HG02973 (cell line): ENCODE measurements around the gene TMEM132A.

Source experiments
- ATAC-seq: cut with Tn5 transposase; IDR thresholded peaks from one replicate; pipeline ENCODE4 v1.9.1; 2021; ENCODE audit warnings: moderate library complexity; ENCODE audit not compliant: unreplicated experiment

TMEM132A gene, protein sequence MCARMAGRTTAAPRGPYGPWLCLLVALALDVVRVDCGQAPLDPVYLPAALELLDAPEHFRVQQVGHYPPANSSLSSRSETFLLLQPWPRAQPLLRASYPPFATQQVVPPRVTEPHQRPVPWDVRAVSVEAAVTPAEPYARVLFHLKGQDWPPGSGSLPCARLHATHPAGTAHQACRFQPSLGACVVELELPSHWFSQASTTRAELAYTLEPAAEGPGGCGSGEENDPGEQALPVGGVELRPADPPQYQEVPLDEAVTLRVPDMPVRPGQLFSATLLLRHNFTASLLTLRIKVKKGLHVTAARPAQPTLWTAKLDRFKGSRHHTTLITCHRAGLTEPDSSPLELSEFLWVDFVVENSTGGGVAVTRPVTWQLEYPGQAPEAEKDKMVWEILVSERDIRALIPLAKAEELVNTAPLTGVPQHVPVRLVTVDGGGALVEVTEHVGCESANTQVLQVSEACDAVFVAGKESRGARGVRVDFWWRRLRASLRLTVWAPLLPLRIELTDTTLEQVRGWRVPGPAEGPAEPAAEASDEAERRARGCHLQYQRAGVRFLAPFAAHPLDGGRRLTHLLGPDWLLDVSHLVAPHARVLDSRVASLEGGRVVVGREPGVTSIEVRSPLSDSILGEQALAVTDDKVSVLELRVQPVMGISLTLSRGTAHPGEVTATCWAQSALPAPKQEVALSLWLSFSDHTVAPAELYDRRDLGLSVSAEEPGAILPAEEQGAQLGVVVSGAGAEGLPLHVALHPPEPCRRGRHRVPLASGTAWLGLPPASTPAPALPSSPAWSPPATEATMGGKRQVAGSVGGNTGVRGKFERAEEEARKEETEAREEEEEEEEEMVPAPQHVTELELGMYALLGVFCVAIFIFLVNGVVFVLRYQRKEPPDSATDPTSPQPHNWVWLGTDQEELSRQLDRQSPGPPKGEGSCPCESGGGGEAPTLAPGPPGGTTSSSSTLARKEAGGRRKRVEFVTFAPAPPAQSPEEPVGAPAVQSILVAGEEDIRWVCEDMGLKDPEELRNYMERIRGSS

DNA sequence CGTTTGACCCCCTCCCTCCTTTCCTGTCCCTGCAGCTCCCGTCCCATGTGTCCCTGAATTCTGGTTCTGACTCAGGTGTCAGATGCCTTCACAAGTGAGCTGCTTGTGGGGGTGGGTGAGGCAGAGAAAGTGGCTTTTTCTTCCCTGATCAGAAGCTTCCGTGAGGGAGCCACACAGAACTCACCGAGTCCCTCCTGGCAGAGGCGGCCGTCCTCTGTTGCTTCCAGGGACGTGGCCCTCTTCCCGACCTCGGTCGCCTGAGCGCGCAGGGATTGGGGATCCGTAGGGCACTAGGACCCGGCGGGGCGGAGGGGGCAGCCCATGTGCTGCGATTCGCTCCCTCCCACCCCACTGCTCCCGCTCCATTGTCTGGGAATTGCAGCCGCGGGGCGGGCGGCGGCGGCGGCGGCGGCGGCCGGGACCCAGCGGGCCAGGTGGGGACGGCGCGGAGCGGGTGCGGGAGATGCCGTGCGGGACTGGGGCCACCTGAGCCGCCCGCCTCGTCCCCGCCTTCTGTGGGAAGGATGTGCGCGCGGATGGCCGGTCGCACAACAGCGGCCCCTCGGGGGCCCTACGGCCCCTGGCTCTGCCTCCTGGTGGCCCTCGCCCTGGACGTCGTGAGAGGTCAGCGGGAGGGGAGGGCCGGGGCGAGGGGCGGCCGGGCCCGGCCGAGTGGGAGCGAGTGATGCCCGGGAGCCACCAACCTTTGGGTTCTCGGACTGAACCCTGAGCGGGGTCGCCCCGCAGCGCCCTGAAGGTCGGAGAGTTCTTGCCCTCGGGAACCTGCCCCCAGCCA lies at the start of gene TMEM132A:
TMEM132A (plus strand) TSS at position 351 of the 796 bp plus-strand sequence; CDS start at position 525, 174 bp downstream.
- no peak for ATAC-seq

DNA sequence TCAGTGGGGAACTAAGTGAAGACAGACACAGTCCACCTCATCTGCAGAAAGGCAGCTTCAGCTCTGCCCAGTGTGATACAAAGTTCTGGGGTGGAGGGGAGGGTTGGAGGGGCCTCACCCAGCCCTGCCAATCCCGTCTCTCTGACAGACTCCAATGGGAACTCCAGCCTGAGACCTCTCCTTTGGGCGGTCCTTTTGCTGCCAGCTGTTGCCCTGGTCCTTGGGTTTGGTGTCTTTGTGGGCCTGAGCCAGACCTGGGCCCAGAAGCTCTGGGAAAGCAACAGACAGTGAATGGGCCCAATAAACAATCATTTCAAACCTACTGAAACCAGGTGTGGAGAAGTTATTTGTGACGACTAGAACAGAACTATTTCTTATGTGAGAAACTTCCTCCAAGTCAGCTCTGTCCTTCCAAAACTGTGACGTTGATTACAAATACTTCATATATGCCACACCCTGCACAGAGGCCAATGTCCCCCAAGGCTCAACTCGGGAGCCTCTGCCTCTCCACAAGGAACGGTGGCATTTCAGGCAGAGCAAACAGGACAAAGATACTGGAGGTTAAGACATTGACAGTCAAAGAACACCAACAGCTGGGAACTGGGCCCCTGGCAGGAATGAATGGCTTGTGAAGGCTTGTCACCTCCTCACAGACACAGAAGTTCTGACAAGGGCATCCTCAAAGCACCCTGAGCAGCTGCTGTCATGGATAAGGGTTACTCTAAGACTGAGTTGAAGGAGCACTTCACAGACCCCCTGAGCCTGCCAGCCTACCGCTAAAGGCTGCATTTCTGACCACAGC lies 48.7 kb upstream of the TMEM132A start:
- no peak for ATAC-seq

DNA sequence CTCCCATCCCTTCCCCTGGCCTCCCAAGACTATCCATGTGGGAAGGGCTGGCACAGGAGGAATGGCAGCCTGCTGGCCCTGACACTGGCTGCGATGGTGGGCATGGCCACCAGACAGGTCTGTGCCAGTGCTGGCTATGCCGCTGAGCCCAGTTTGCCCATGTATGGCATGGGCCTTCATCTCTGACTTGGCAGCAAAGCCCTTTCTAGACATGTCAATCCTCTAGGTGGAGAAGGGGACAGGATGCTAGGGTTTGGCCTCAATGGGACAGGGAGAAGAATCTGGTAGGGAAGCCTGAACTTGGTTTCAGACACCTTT lies 48.1 kb upstream of the TMEM132A start:
- no peak for ATAC-seq

DNA sequence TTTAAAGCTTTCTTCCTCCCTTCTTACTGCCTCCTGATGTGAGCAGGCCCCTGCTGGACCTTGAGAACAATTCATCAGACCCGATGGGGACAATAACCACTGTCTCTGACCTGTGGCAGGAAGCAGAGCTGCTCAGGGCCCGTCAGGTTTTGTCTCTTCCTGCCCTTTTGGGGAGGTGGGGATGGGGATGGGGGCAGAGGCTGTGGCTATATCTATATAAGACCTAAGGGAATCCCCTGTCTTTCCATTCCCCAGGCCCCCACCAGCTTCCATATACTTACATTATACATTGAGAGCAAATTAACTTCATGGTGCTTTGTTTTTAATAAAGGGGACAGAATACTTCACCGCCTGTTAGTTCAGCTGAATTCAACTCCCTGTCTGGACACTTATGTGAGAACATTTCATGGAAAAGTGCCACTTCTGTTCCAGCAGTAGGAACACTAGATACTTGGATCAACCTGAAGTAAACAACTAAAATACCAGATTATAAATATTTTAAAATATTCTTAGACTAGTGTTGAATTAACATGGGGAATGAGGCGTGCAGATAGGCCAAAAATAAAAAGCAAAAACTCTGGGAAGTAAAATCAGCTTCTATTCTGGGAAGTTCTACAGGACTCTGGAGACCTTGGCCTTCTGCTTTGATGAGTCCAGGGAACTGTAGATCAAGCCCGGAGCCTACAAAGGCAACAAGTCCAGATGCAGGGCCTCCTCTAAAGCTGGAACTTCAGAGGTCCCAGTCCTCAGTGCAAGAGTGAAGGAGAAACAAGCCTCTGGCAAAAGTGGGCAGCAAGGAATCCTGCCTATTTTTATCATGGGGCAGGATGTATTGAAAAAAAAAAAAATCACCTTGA lies 45.8 kb upstream of the TMEM132A start:
- ATAC-seq = no peak

DNA sequence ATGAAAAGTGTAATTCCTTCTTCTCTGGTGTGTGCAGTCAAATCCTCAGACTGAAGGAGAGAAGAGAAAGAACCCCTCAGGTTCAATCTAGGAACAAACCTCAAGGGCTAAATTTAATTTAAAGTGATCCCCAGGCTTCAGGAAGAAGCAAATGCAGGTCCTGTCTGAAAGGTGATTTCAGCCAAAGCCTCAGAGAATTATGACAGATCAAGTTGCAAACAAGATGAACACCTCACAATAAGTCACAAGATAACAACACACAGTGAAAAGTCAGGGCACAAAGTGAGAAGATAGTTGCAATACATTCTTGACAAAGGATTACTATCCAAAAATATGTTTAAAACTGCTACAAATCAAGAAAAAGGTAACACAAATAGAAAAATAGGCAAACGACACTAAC lies 45.2 kb upstream of the TMEM132A start:
- no peak for ATAC-seq

DNA sequence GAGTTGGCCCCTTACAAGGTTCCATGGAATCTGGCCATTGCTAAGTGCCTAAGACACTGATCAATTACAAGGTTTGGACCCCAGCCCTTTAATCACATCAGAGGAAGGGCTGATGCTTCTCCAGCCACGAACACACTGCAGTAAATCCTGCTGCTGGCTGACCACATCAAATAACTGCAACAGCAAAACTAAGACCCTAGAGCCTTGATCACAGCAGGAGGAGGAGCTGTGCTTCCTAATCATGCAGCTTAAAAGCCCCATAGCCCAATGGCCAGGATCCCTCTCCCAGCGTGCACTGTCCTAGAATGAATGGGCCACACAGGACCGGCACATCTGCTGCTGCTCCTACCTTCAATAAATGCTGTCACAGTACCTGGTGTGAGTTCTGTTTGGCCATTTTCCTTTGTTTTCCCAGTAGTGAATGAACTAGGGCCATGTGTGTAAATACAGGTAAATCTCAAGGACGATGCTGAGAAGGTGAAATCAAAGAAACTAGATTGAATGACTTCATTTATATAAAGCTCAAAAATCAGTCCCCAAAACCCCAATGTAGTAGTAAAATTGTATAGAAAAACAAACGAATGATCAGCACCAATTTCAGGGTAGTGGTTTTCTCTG lies 44.2 kb upstream of the TMEM132A start:
- ATAC-seq = no peak

DNA sequence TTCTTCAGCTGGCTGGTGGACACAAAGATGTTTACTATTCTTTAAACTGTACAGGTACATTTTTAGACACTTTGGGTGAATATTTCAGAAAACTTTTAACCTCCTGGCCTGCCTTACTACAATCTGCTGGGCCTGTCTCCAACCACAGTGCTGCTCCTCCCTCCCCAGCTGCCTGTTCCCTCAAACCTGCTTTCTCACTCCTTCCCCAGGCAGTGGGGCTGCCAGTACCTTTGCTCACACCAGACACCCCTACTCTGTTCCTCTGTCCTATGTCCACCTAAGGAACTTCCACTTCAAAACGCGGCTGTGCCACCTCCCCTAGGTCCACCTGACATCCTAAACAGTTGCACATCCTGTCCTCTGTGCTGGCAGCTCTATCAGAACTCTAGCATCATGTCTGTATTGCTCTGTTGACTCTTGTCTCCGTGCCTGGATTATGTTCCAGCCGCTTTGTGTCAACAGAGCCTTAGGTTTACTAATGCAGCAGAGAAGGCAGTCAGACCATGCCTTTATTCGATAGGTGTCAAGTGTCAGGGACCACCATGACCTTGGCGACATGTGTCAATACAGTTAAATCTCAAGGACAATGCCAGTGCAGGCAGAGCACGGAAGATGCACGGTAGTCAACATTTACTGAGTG lies 43.5 kb upstream of the TMEM132A start:
- ATAC-seq = no peak

DNA sequence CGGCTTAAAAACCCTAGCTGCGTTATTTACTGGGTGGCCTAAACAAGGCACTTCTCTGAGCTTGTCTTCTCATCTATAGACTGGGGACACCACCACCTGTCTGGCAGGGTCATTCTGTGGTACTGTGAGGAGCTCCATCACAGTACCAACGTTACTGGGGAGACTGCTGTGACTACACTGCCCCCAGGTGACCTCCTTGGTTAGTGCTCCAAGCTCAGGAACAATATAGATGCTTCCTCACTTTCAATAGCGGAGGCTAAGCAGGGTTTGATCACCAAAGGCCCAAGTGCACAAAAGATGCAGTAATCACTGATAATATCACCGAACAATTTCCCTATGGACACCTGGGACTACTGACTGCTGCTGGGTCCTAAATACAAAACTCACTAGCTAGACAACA lies 36.7 kb upstream of the TMEM132A start:
- ATAC-seq = no peak

DNA sequence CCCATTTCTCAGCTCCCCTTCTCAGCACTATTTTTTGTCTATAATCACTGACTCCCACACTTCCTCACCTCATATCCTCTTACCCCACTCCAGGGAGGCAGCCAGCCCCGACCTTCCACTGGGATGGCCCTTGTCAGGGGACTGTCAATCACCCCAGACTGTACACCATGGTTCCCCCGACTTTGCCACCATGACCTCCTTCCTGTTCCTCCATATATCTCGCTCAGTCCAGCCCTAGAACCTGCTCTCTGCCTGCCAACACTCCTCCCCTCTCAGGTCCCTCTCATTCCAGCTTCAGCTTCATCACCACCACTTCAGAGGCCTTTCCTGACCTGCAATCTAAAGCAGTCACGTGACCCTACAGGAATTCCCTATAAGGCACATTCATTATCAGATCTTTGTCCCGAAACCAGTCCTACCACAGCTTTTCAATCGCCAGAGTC lies 34.4 kb upstream of the TMEM132A start:
- no peak for ATAC-seq

DNA sequence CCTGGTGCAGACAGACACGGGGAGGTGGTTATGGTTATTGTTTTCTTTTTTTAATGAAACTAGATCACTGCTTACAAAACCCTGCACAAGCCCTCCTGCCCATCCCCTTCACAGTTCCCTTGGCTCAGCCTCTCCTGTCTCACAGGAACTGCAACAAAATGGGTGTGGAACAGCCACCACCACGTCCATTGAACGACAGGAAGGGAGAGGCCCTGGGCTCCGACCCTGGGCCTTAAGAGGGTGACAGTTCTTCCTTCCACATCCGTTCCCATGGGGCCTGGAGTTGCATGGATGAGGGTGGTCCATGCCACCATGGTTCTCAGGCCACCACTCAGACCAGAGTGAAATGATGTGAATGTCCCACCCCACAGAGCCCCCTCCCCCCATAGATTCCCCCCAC lies 33.6 kb upstream of the TMEM132A start:
- no peak for ATAC-seq

DNA sequence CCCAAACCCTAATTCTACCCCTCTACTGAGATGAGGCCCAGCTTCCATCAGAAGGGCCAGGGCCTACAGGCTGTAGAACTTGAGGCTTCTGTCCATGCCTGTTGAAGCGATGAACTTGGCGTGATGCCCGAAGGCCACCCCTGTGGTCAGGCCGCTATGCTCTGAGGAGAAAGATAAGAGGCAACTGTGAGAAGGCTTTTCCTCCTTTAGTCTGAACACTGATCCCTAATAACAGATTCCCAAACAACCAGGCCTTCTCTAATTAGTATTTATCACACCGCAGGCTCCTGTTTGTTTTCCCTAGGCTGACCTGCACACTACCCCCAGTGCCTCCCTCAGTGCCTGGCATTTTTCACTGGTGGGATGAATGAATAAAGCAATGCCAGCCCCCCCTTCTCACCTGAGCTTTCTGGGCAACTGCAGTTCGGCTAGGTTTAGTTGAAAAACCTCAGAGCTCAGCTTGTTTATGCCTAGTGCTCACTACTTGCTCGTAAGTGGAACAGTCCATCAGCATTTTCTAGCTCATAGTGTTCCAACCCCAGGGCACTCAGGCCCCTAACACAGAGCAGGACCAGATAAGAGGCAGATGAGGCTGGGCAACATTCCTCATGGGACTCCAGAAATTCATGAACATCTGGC lies 33.0 kb upstream of the TMEM132A start:
- no peak for ATAC-seq

DNA sequence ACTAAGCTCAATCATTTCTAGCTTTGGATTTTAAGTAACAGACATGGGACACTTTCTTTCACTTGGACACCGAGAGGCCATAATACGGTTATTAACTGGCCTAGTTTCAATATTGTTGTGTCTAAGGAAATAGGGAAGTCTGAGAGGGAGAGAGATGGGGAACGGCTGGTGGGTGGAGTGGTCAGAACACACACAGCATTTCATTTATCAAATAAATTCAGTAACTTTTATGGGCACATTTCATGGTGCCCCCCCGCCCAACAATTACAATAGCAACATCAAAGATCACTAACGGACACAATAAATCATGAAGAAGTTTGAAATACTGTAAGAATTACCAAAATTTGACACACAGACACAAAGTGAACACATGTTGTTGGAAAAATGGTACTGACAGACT lies 28.6 kb upstream of the TMEM132A start:
- ATAC-seq = no peak

DNA sequence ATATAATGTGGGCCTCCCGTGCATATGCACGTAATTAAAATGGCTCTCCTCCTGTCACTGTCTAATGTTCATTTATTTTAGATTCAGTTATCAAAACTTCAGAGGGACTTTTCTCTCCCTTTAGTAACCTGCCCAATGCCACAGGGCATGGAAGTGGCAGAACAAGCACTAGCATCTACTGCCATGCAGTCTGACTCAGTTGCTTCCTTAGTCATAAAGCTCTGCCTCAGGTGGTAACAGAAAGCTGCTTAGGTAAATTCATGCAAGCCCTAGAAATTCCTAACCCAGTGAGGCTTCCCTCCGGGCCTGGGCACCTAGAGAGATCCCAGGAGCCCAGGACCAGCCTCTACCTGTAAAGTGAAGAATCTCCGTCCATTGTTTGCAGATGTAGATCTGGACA lies 26.8 kb upstream of the TMEM132A start:
- ATAC-seq = no peak

DNA sequence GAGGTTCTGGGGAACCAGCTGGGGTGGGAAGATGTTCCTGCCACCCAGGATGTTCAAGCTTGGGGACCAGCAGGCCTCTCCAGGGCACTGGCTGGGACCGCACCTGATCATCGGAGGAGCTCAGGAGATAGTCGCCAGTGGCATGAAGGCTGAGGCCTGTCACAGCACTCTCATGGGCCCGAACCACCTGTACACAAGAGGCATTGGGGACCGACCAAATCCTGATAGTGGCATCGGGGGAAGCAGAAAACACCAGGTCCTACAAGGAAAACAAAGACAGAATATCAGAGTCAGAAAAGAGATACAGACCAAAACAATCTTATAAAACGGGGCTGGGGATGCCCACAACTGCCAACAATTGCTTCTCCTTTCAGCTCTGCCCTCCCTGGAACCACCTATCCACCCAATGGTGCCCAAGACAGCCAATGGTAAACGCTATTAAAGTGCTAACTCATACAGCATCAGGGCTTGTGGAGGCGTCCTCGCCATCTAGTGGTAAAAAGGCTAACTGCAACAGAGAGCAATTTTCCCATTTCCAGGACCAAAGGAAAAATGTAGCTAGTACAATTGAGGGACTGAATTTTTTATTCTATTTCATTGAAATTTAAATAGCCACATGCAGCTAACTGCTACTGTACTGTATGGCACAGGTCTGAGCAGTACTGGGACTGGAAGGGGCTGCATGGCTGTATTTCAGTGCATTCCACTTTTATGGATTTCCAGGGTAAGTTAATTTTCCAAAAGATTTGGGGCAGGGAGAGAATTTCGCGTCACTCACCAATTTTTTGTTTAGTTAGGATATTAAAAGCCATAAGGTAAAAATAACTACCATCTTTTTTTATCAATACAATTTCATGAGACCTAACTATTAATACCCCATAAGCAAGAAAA lies 25.0 kb upstream of the TMEM132A start:
- no peak for ATAC-seq

DNA sequence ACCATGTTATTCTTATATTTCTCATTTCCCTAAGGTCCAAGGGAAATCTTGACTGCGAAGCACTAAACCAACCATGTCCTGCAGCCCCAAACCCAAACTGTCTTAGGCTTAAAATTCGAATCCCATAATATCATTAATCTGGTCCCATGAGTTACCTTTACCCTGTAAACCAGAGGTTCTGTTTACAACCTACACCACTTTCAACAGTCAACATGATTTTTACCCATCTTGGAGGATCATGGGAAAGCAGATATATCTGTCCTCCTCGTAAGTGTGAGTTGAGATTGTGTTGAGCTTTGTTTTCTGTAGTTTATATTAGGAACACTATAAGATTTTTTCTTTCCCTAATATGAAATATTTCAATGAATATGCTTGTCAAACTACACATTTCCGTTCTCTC lies 24.3 kb upstream of the TMEM132A start:
- no peak for ATAC-seq

DNA sequence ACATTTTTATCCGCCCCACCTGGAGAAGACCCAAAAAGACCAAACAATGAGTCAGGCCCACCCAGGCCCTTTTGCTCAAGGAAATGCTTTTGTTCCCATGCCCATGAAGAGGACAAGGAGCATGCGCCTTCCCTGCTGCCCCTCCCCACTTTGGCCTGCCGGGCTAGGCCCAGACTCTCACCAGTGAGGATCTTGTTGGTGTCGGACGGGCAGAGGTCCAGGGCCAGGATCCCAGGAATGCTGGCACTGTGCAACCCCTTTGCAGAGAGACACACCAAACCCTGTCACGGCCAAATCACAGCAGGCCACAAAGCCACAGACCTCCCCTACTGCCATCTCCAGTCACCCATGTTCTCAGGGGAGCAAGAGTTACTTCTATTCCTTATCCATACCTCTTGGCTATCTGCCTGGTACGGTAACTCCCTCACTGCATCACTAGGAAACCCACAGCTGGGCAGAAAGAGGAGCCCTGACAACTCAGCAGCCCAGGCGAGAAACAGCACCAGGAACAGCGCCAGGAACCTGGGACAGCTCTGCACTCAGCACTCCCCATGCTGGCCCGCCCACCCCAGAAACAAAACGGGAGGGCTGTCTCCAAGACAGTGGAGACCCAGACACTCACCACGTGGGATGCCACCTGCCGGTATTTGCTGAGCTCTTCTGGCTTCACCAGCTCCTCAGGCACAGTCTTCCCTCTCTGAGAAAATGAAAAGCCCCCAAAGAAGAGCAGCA lies 23.4 kb upstream of the TMEM132A start:
- no peak for ATAC-seq
